BLaER1 (cell line): Measurements from ENCODE around the gene ETV6.
A peak's percentile ranks its signal among the peaks of the same experiment; 100 is the strongest.

Experiments
- H3K27ac ChIP-seq: shearing (Covaris generic); formaldehyde crosslinking; 2 replicates; pipeline ENCODE4 v1.8.1; 2022
- H3K27me3 ChIP-seq: shearing (Covaris generic); formaldehyde crosslinking; 2 replicates; pipeline ENCODE4 v1.8.1; 2022
- H3K36me3 ChIP-seq: shearing (Covaris generic); formaldehyde crosslinking; 2 replicates; pipeline ENCODE4 v1.8.1; 2022
- H3K4me1 ChIP-seq: shearing (Covaris generic); formaldehyde crosslinking; 2 replicates; pipeline ENCODE4 v1.8.1; 2022
- H3K4me2 ChIP-seq: shearing (Covaris generic); formaldehyde crosslinking; 2 replicates; pipeline ENCODE4 v1.8.1; 2022
- H3K4me3 ChIP-seq: shearing (Covaris generic); formaldehyde crosslinking; 2 replicates; pipeline ENCODE4 v1.8.1; 2022
- H3K9ac ChIP-seq: shearing (Covaris generic); formaldehyde crosslinking; 2 replicates; pipeline ENCODE4 v1.8.1; 2022
- H3K9me3 ChIP-seq: shearing (Covaris generic); formaldehyde crosslinking; 2 replicates; pipeline ENCODE4 v1.8.1; 2022
- H4K20me1 ChIP-seq: shearing (Covaris generic); formaldehyde crosslinking; 2 replicates; pipeline ENCODE4 v1.8.1; 2022
- Cebpa-rat ChIP-seq: shearing (Covaris generic); IDR thresholded peaks from 2 replicates; pipeline ENCODE4 v1.8.1; 2022

ETV6 gene

GRCh38 chr12:11771356-11771755 lies 121.9 kb downstream of the ETV6 start:
- H3K27me3 ChIP-seq: no peaks in the 10 kb centered on the region
- H3K27ac ChIP-seq: no peak overlapping the region
- H3K36me3 ChIP-seq: peaks cover 37% of the 10 kb centered on the region
- no peak overlapping the region for H3K9ac ChIP-seq
- H3K4me1 ChIP-seq: peaks cover 94% of the 10 kb centered on the region
- H3K9me3 ChIP-seq: peaks cover 6% of the 10 kb centered on the region; the same call in 1 of the 2 replicates
- H3K4me3 ChIP-seq: no peak overlapping the region
- H4K20me1 ChIP-seq: no peaks in the 10 kb centered on the region
- no peak overlapping the region for H3K4me2 ChIP-seq
- no peak for TF ChIP-seq Cebpa-rat

GRCh38 chr12:11771895-11772502 lies 122.5 kb downstream of the ETV6 start:
- TF ChIP-seq Cebpa-rat: no peak
- no peak overlapping the region for H3K9ac ChIP-seq
- peaks cover 37% of the 10 kb centered on the region for H3K36me3 ChIP-seq
- H3K4me3 ChIP-seq: no peak overlapping the region
- peaks cover 6% of the 10 kb centered on the region; the same call in 1 of the 2 replicates for H3K9me3 ChIP-seq
- H4K20me1 ChIP-seq: no peaks in the 10 kb centered on the region
- H3K27me3 ChIP-seq: no peaks in the 10 kb centered on the region
- H3K4me1 ChIP-seq: peaks cover 94% of the 10 kb centered on the region
- H3K4me2 ChIP-seq: 0 out of 2 replicates have a peak overlapping the region, but pooled peaks have one; percentile 21
- no peak overlapping the region for H3K27ac ChIP-seq

GRCh38 chr12:11773889-11774677 lies 124.6 kb downstream of the ETV6 start:
- H4K20me1 ChIP-seq: no peaks in the 10 kb centered on the region
- H3K9me3 ChIP-seq: peaks cover 6% of the 10 kb centered on the region; the same call in 1 of the 2 replicates
- peak overlapping the region; percentile 14; the same call in 1 of the 2 replicates for H3K4me3 ChIP-seq
- H3K27me3 ChIP-seq: no peaks in the 10 kb centered on the region
- peak overlapping the region; percentile 56 for H3K9ac ChIP-seq
- peak overlapping the region; percentile 62 for H3K27ac ChIP-seq
- peaks cover 30% of the 10 kb centered on the region for H3K36me3 ChIP-seq
- H3K4me2 ChIP-seq: peak overlapping the region; percentile 72
- H3K4me1 ChIP-seq: peaks cover 97% of the 10 kb centered on the region
- no peak for TF ChIP-seq Cebpa-rat

- Histone ChIP-seq H4K20me1 (no peaks in the 10 kb centered on the region), H3K9me3 (peaks cover 6% of the 10 kb centered on the region; the same call in 1 of the 2 replicates), H3K4me3 (no peak overlapping the region), H3K4me1 (peaks cover 98% of the 10 kb centered on the region), H3K27ac (peak overlapping the region; percentile 62), H3K4me2 (peak overlapping the region; percentile 72), H3K9ac (peak overlapping the region; percentile 56; the same call in 1 of the 2 replicates), H3K27me3 (no peaks in the 10 kb centered on the region), H3K36me3 (peaks cover 26% of the 10 kb centered on the region)
- TF ChIP-seq Cebpa-rat: no peak
Observed at GRCh38 chr12:11774821-11775220, 125.3 kb downstream of the ETV6 start.

- H3K27ac ChIP-seq: no peak overlapping the region
- H3K27me3 ChIP-seq: no peaks in the 10 kb centered on the region
- no peak for TF ChIP-seq Cebpa-rat
- peaks cover 96% of the 10 kb centered on the region for H3K4me1 ChIP-seq
- H3K9ac ChIP-seq: no peak overlapping the region
- H3K4me2 ChIP-seq: peak overlapping the region; percentile 40
- H3K4me3 ChIP-seq: no peak overlapping the region
- H4K20me1 ChIP-seq: no peaks in the 10 kb centered on the region
- H3K36me3 ChIP-seq: peaks cover 14% of the 10 kb centered on the region
- H3K9me3 ChIP-seq: peaks cover 5% of the 10 kb centered on the region; the same call in 1 of the 2 replicates
Observed at GRCh38 chr12:11776316-11776715, 126.8 kb downstream of the ETV6 start.

- no peak for TF ChIP-seq Cebpa-rat
- Histone ChIP-seq H3K27me3 (no peaks in the 10 kb centered on the region), H3K36me3 (peaks cover 3% of the 10 kb centered on the region; the same call in 1 of the 2 replicates), H3K9me3 (no peaks in the 10 kb centered on the region), H3K4me1 (peaks cover 84% of the 10 kb centered on the region), H3K27ac (0 out of 2 replicates have a peak overlapping the region, but pooled peaks have one; percentile 4), H4K20me1 (no peaks in the 10 kb centered on the region), H3K4me3 (no peak overlapping the region), H3K9ac (no peak overlapping the region), H3K4me2 (peak overlapping the region; percentile 47; the same call in 1 of the 2 replicates)
Observed at GRCh38 chr12:11777451-11777850, 128.0 kb downstream of the ETV6 start.

- H3K27me3 ChIP-seq: no peaks in the 10 kb centered on the region
- 0 out of 2 replicates have a peak overlapping the region, but pooled peaks have one; percentile 4 for H3K27ac ChIP-seq
- no peaks in the 10 kb centered on the region for H3K9me3 ChIP-seq
- H3K4me2 ChIP-seq: peak overlapping the region; percentile 47
- H3K36me3 ChIP-seq: peaks cover 5% of the 10 kb centered on the region; the same call in 1 of the 2 replicates
- no peak overlapping the region for H3K4me3 ChIP-seq
- no peaks in the 10 kb centered on the region for H4K20me1 ChIP-seq
- peaks cover 79% of the 10 kb centered on the region for H3K4me1 ChIP-seq
- H3K9ac ChIP-seq: no peak overlapping the region
- TF ChIP-seq Cebpa-rat: no peak
Observed at GRCh38 chr12:11777962-11778361, 128.5 kb downstream of the ETV6 start.

- Histone ChIP-seq H3K4me3 (no peak overlapping the region), H3K4me2 (peak overlapping the region; percentile 47), H4K20me1 (no peaks in the 10 kb centered on the region), H3K9me3 (no peaks in the 10 kb centered on the region), H3K9ac (no peak overlapping the region), H3K27me3 (no peaks in the 10 kb centered on the region), H3K4me1 (peaks cover 69% of the 10 kb centered on the region), H3K27ac (peak overlapping the region; percentile 4), H3K36me3 (peaks cover 15% of the 10 kb centered on the region; the same call in 1 of the 2 replicates)
- no peak for TF ChIP-seq Cebpa-rat
Observed at GRCh38 chr12:11778713-11779685, 129.5 kb downstream of the ETV6 start.

GRCh38 chr12:11780521-11781101 lies 131.1 kb downstream of the ETV6 start:
- H3K4me1 ChIP-seq: peaks cover 53% of the 10 kb centered on the region
- TF ChIP-seq Cebpa-rat: no peak
- no peak overlapping the region for H3K4me3 ChIP-seq
- no peak overlapping the region for H3K27ac ChIP-seq
- peaks cover 23% of the 10 kb centered on the region for H3K36me3 ChIP-seq
- H3K4me2 ChIP-seq: peak overlapping the region; percentile 47; the same call in 1 of the 2 replicates
- no peak overlapping the region for H3K9ac ChIP-seq
- H4K20me1 ChIP-seq: no peaks in the 10 kb centered on the region
- H3K27me3 ChIP-seq: no peaks in the 10 kb centered on the region
- no peaks in the 10 kb centered on the region for H3K9me3 ChIP-seq
